K562 (cell line): ENCODE measurements around the gene ZNF593OS. TPM values are rescaled to one million over a fixed set of nuclear protein-coding genes. Genes with fewer than 3 reads are reported as not detected.

ENCODE experiments used
- BRF1 ChIP-seq: IDR thresholded peaks from 3 replicates; pipeline ENCODE4 v1.6.1; 2011; ENCODE audit warnings: borderline replicate concordance, mild to moderate bottlenecking; ENCODE audit not compliant: insufficient read length; ENCODE audit errors: extremely low read depth
- CREB3 ChIP-seq: fragments of 450-650 bp; conservative IDR thresholded peaks from 2 replicates; pipeline ENCODE4 v1.6.1; 2016; ENCODE audit warnings: missing genetic modification characterization, low read depth, mild to moderate bottlenecking, missing compliant biosample characterization, moderate library complexity
- CREBBP ChIP-seq: IDR thresholded peaks from one replicate; pipeline ENCODE4 v1.6.1; 2012; ENCODE audit warnings: low read depth, mild to moderate bottlenecking, control low read depth, inconsistent platforms, low read length
- DEAF1 ChIP-seq: fragments of 450-650 bp; formaldehyde crosslinking; IDR thresholded peaks from 2 replicates; pipeline ENCODE4 v1.4.0; 2020; ENCODE audit warnings: mild to moderate bottlenecking, moderate library complexity
- DMBX1 ChIP-seq: fragments of 250-450 bp; sonication (Bioruptor Pico); IDR thresholded peaks from 2 replicates; pipeline ENCODE4 v1.8.0; 2022; ENCODE audit warnings: inconsistent platforms, mild to moderate bottlenecking, moderate library complexity, borderline replicate concordance
- E2F1 ChIP-seq: sonication (generic); formaldehyde crosslinking; IDR thresholded peaks from 2 replicates; pipeline ENCODE4 v1.8.1; 2023; ENCODE audit warnings: mild to moderate bottlenecking, missing genetic modification reagents, moderate library complexity
- ELF2 ChIP-seq: fragments of 250-450 bp; sonication (Bioruptor Pico); IDR thresholded peaks from 2 replicates; pipeline ENCODE4 v1.5.0; 2021; ENCODE audit warnings: mild to moderate bottlenecking
- ELK3 ChIP-seq: fragments of 450-650 bp; formaldehyde crosslinking; IDR thresholded peaks from 2 replicates; pipeline ENCODE4 v1.4.0; 2020; ENCODE audit warnings: mild to moderate bottlenecking
- EP300 ChIP-seq: IDR thresholded peaks from 2 replicates; pipeline ENCODE4 v1.6.1; 2012; ENCODE audit warnings: low read length, improper control_type of control experiment
- HINFP ChIP-seq: fragments of 450-650 bp; conservative IDR thresholded peaks from 2 replicates; pipeline ENCODE4 v1.6.1; 2016; ENCODE audit warnings: missing genetic modification characterization, low read depth, mild to moderate bottlenecking, control low read depth, missing compliant biosample characterization
- KAT8 ChIP-seq: fragments of 450-650 bp; IDR thresholded peaks from 2 replicates; pipeline ENCODE4 v1.6.1; 2016; ENCODE audit warnings: low read depth, mild to moderate bottlenecking
- MBD2 ChIP-seq: sonication (generic); IDR thresholded peaks from 2 replicates; pipeline ENCODE4 v1.6.1; 2016; ENCODE audit warnings: low read depth, borderline replicate concordance
- MTF1 ChIP-seq: fragments of 250-450 bp; sonication (Bioruptor Pico); IDR thresholded peaks from 2 replicates; pipeline ENCODE4 v1.9.0; 2021; ENCODE audit warnings: moderate library complexity, mild to moderate bottlenecking, inconsistent platforms, borderline replicate concordance
- NEUROD1 ChIP-seq: fragments of 150-350 bp; IDR thresholded peaks from 2 replicates; pipeline ENCODE4 v1.6.1; 2014; ENCODE audit warnings: borderline replicate concordance, low read length, low read depth; ENCODE audit not compliant: partially characterized antibody
- PTTG1 ChIP-seq: fragments of 450-650 bp; IDR thresholded peaks from 2 replicates; pipeline ENCODE4 v1.6.1; 2016; ENCODE audit warnings: low read depth, mild to moderate bottlenecking, missing genetic modification characterization, missing compliant biosample characterization
- RAD51 ChIP-seq: fragments of 450-650 bp; IDR thresholded peaks from 2 replicates; pipeline ENCODE4 v1.7.1; 2016; ENCODE audit warnings: low read depth, mild to moderate bottlenecking, borderline replicate concordance
- SMARCA5 ChIP-seq: fragments of 450-650 bp; IDR thresholded peaks from 2 replicates; pipeline ENCODE4 v1.6.1; 2016
- SRF ChIP-seq, 2 experiments: fragments of 250-450, 450-650 bp in 1 of 2; sonication (Bioruptor Pico) in 1 of 2; sonication (generic) in 1 of 2; formaldehyde crosslinking; IDR thresholded peaks; 2 replicates each; pipeline versions ENCODE4 v1.5.0 to v1.5.1; 2020 to 2022; ENCODE audit warnings: mild to moderate bottlenecking in 1 of 2, missing genetic modification reagents in 1 of 2
- ZKSCAN3 ChIP-seq: fragments of 250-450 bp; sonication (Bioruptor Pico); IDR thresholded peaks from 2 replicates; pipeline ENCODE4 v1.4.0; 2020
- ZNF57 ChIP-seq: fragments of 450-650 bp; formaldehyde crosslinking; IDR thresholded peaks from 2 replicates; pipeline ENCODE4 v1.4.0; 2020; ENCODE audit warnings: mild to moderate bottlenecking, moderate library complexity
- ZNF668 ChIP-seq: fragments of 250-450 bp; sonication (Bioruptor Pico); IDR thresholded peaks from 2 replicates; pipeline ENCODE4 v1.8.0; 2022; ENCODE audit warnings: mild to moderate bottlenecking, inconsistent platforms
- ZNF830 ChIP-seq: fragments of 250-450 bp; sonication (Bioruptor Pico); IDR thresholded peaks from 2 replicates; pipeline ENCODE4 v1.5.0; 2021; ENCODE audit warnings: mild to moderate bottlenecking
- ZSCAN29 ChIP-seq: fragments of 450-650 bp; IDR thresholded peaks from 2 replicates; pipeline ENCODE4 v1.6.1; 2017
- ZZZ3 ChIP-seq: fragments of 450-650 bp; IDR thresholded peaks from 2 replicates; pipeline ENCODE4 v1.6.1; 2016; ENCODE audit warnings: antibody characterized with exemption, mild to moderate bottlenecking, moderate library complexity
- polyA plus RNA-seq, 8 experiments: library from polyadenylated mRNA; depleted of rRNA in 4 of 8; stranded (reverse) in 5 of 8; unstranded in 3 of 8; fragments of >200 nt; fragmentation: Nextera tagmentation in 2 of 8; fragmentation: Illumina TruSeq in 1 of 8; extraction: Ambion mirVana in 2 of 8; extraction: Trizol in 1 of 8; gene quantifications; 2 replicates each; pipeline versions ENCODE4 v1.2.1 to v1.2.3, GENCODE V29; 2011 to 2014; ENCODE audit warnings: inconsistent platforms in 1 of 8, missing spikeins in 1 of 8
- total RNA-seq, 7 experiments: library from RNA; depleted of rRNA in 6 of 7; stranded (reverse); fragments of >200 nt in 6 of 7; fragmentation: Illumina TruSeq in 2 of 7; extraction: Trizol in 2 of 7; gene quantifications; 2 replicates each; pipeline versions ENCODE4 v1.2.1 to v1.2.3, GENCODE V29; 2011 to 2021; ENCODE audit warnings: low replicate concordance in 1 of 7

ZNF593OS gene
- total and polyA plus RNA-seq, 9 of the 15 experiments (the other 6 are each of a cell fraction or from before 2014, with no cell fraction given) = 0.24 to 0.27 TPM; not detected in 7

- TF ChIP-seq MBD2 (no peak), SRF (CRISPR knock-in tag; IDR thresholded peaks at IDR 0.05) (0 out of 4 replicates have a peak, but pooled peaks of 1 of the 2 experiments have one; percentile 12), MTF1 (no peak), ZSCAN29 (no peak), ZKSCAN3 (CRISPR knock-in tag) (peak; percentile 6; the same call in 1 of the 2 replicates), HINFP (tag) (no peak; the same call in 1 of the 2 replicates), ELK3 (0 out of 2 replicates have a peak, but pooled peaks have one; percentile 44), BRF1 (no peak), ZZZ3 (0 out of 2 replicates have a peak, but pooled peaks have one; percentile 30), ZNF57 (CRISPR knock-in tag) (no peak), E2F1 (CRISPR knock-in tag) (0 out of 2 replicates have a peak, but pooled peaks have one; percentile 2), KAT8 (no peak), RAD51 (no peak), ZNF668 (CRISPR knock-in tag) (0 out of 2 replicates have a peak, but pooled peaks have one; percentile 50), PTTG1 (tag) (peak; percentile 58), ELF2 (CRISPR knock-in tag) (peak; percentile 23; the same call in 1 of the 2 replicates), NEUROD1 (no peak), DMBX1 (CRISPR knock-in tag) (peak; percentile 17; the same call in 1 of the 2 replicates), DEAF1 (CRISPR knock-in tag) (0 out of 2 replicates have a peak, but pooled peaks have one; percentile 4), CREBBP (no peak), CREB3 (tag) (peak; percentile 83), SMARCA5 (peak; percentile 47), EP300 (no peak), ZNF830 (CRISPR knock-in tag) (no peak)
Measured at GRCh38 chr1:26125946-26126320, 45.7 kb downstream of the ZNF593OS start (continued).
